ENCODE data around the gene PICALM. TPM values are rescaled to one million over a fixed set of nuclear protein-coding genes. Genes with fewer than 3 reads are reported as not detected.

The PICALM gene
- total and polyA plus RNA-seq, 10 of the 15 experiments (the other 5 are each of a cell fraction or from before 2014, with no cell fraction given) = 4.3 to 150 (median 41.8) TPM

GRCh38 chr11:86073948-86074347, 5.1 kb upstream of the PICALM start:
- H3K79me2 ChIP-seq (ENCODE audit: control insufficient read depth, insufficient read depth, low read length) = peaks cover under 1% of the 10 kb centered on the region; the same call in 1 of the 2 replicates
- H3K4me3 ChIP-seq = no peak overlapping the region
- ATAC-seq (no peak), FAIRE-seq (no peak), DNase-seq (ENCODE audit: low read depth, low spot score) (no peak)
- CTCF ChIA-PET = interaction anchor here (0.7 to 1.0 kb wide), 2 partner anchors 30 to 40 kb away, joined by 3 read pairs; no protein-coding TSS in a partner anchor
- H3K9ac ChIP-seq (ENCODE audit: control insufficient read depth, insufficient read depth, low read length) = no peak overlapping the region
- H3K36me3 ChIP-seq (ENCODE audit: control insufficient read depth in 2 of 2, insufficient read depth in 2 of 2, low read length in 1 of 2) = no peaks in the 10 kb centered on the region
- POLR2A ChIA-PET = no interaction called here
- H2AFZ ChIP-seq (ENCODE audit: control insufficient read depth, low read depth, low read length) = no peak overlapping the region
- SMC1A ChIA-PET (ENCODE audit: uncharacterized antibody, unreplicated experiment) = interaction anchor here (0.8 to 1.1 kb wide), 4 partner anchors 8 to 217 kb away, joined by 3 to 5 read pairs (median 4); no protein-coding TSS in a partner anchor
- no peaks in the 10 kb centered on the region for H4K20me1 ChIP-seq (ENCODE audit: control insufficient read depth, insufficient read depth)
- H3K27ac ChIP-seq (ENCODE audit: control insufficient read depth, insufficient read depth) = no peak overlapping the region
- RAD21 ChIA-PET (ENCODE audit: unreplicated experiment) = no interaction called here
- in situ Hi-C loops (cut with MboI) (no loop called here), intact Hi-C loops (cut with micrococcal nuclease; ENCODE audit: unreplicated experiment) (no loop called here)
- H3K4me2 ChIP-seq (ENCODE audit: control insufficient read depth, insufficient read depth) = no peak overlapping the region
- no TSS peak for BruUV-seq (replicated peaks)
- WGBS (ENCODE audit: insufficient coverage, insufficient replicate concordance, low lambda C conversion rate, missing lambda C conversion rate) = 83% methylated on average over 2 of the region's 2 CpGs
- H3K9me3 ChIP-seq (replicated peaks; ENCODE audit: control insufficient read depth, insufficient read depth, low read length) = no peaks in the 10 kb centered on the region
- TF ChIP-seq, protein P1, sequence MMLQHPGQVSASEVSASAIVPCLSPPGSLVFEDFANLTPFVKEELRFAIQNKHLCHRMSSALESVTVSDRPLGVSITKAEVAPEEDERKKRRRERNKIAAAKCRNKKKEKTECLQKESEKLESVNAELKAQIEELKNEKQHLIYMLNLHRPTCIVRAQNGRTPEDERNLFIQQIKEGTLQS (IDR thresholded peaks at IDR 0.05; ENCODE audit: borderline replicate concordance, extremely low read depth, low read depth, low read length) = no peak
- TF ChIP-seq PML (IDR thresholded peaks at IDR 0.05; ENCODE audit: low read length) (no peak), SUZ12 (IDR thresholded peaks at IDR 0.05; ENCODE audit: unreplicated experiment) (no peak), EED (IDR thresholded peaks at IDR 0.05; ENCODE audit: low read depth) (no peak), MXI1 (IDR thresholded peaks at IDR 0.05; ENCODE audit: low read depth, low read length) (no peak), NBN (IDR thresholded peaks at IDR 0.05) (no peak), NFYB (IDR thresholded peaks at IDR 0.05; ENCODE audit: insufficient read depth, low read depth, low read length) (no peak), YY1 (IDR thresholded peaks at IDR 0.05; ENCODE audit: low read depth, low read length) (no peak), ESRRA (IDR thresholded peaks at IDR 0.05; ENCODE audit: low read length) (no peak), HSF1 (IDR thresholded peaks at IDR 0.05; ENCODE audit: low read depth, low read length) (no peak), EGR1 (IDR thresholded peaks at IDR 0.05; ENCODE audit: borderline replicate concordance in 1 of 2, low read depth in 2 of 2, low read length in 2 of 2) (no peak), HCFC1 (IDR thresholded peaks at IDR 0.05; ENCODE audit: low read length) (no peak), CHD1 (IDR thresholded peaks at IDR 0.05; ENCODE audit: low read depth, low read length) (no peak), ZZZ3 (IDR thresholded peaks at IDR 0.05; ENCODE audit: control insufficient read depth, insufficient read length, low read depth) (no peak), JUNB (IDR thresholded peaks at IDR 0.05) (no peak), SIX5 (IDR thresholded peaks at IDR 0.05; ENCODE audit: low read depth, low read length, severe bottlenecking) (no peak), NR2C2 (IDR thresholded peaks at IDR 0.05; ENCODE audit: borderline replicate concordance, control insufficient read depth, insufficient read length, low read depth) (no peak)
- TF ChIP-seq, protein P2, sequence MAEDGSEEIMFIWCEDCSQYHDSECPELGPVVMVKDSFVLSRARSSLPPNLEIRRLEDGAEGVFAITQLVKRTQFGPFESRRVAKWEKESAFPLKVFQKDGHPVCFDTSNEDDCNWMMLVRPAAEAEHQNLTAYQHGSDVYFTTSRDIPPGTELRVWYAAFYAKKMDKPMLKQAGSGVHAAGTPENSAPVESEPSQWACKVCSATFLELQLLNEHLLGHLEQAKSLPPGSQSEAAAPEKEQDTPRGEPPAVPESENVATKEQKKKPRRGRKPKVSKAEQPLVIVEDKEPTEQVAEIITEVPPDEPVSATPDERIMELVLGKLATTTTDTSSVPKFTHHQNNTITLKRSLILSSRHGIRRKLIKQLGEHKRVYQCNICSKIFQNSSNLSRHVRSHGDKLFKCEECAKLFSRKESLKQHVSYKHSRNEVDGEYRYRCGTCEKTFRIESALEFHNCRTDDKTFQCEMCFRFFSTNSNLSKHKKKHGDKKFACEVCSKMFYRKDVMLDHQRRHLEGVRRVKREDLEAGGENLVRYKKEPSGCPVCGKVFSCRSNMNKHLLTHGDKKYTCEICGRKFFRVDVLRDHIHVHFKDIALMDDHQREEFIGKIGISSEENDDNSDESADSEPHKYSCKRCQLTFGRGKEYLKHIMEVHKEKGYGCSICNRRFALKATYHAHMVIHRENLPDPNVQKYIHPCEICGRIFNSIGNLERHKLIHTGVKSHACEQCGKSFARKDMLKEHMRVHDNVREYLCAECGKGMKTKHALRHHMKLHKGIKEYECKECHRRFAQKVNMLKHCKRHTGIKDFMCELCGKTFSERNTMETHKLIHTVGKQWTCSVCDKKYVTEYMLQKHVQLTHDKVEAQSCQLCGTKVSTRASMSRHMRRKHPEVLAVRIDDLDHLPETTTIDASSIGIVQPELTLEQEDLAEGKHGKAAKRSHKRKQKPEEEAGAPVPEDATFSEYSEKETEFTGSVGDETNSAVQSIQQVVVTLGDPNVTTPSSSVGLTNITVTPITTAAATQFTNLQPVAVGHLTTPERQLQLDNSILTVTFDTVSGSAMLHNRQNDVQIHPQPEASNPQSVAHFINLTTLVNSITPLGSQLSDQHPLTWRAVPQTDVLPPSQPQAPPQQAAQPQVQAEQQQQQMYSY (CRISPR knock-in tag; IDR thresholded peaks at IDR 0.05) = no peak
- H3K27me3 ChIP-seq (replicated peaks in 1 of 2; ENCODE audit: control insufficient read depth in 2 of 2, insufficient read depth in 2 of 2, low read length in 1 of 2) = no peaks in the 10 kb centered on the region
- H3K4me1 ChIP-seq (ENCODE audit: control insufficient read depth, insufficient read depth, low read length) = peaks cover 10% of the 10 kb centered on the region

All from GM12878 (cell line).